22Rv1 (cell line): ENCODE measurements around the gene ATP2C1.
"Not testable (repeated sequence)": the region's sequence is repeated elsewhere in the genome, so short reads cannot be mapped to it uniquely, and the experiment has no call there.

ENCODE experiments used
- H3K27ac ChIP-seq: fragments of 450-650 bp; 2 replicates; pipeline ENCODE4 v1.5.1; 2017
- ZFX ChIP-seq: fragments of 450-650 bp; IDR thresholded peaks from 2 replicates; pipeline ENCODE4 v1.6.1; 2017; ENCODE audit warnings: antibody characterized with exemption, borderline replicate concordance
- TF ChIP-seq, protein P1 (sequence below): fragments of 450-650 bp; IDR thresholded peaks from 2 replicates; pipeline ENCODE4 v1.5.1; 2017; ENCODE audit warnings: mild to moderate bottlenecking

Gene ATP2C1

GRCh38 chr3:130851277-130851676 is 42.6 kb upstream of the ATP2C1 start:
- H3K27ac ChIP-seq = peak overlapping the region; percentile 61
- TF ChIP-seq, protein P1, sequence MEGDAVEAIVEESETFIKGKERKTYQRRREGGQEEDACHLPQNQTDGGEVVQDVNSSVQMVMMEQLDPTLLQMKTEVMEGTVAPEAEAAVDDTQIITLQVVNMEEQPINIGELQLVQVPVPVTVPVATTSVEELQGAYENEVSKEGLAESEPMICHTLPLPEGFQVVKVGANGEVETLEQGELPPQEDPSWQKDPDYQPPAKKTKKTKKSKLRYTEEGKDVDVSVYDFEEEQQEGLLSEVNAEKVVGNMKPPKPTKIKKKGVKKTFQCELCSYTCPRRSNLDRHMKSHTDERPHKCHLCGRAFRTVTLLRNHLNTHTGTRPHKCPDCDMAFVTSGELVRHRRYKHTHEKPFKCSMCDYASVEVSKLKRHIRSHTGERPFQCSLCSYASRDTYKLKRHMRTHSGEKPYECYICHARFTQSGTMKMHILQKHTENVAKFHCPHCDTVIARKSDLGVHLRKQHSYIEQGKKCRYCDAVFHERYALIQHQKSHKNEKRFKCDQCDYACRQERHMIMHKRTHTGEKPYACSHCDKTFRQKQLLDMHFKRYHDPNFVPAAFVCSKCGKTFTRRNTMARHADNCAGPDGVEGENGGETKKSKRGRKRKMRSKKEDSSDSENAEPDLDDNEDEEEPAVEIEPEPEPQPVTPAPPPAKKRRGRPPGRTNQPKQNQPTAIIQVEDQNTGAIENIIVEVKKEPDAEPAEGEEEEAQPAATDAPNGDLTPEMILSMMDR = no peak
- TF ChIP-seq ZFX = no peak

- TF ChIP-seq, protein P1 = no peak
- no peak for TF ChIP-seq ZFX
Measured at GRCh38 chr3:130853581-130853980, 40.3 kb upstream of the ATP2C1 start.

GRCh38 chr3:130854208-130854864 is 39.5 kb upstream of the ATP2C1 start:
- H3K27ac ChIP-seq = no peak overlapping the region
- TF ChIP-seq, protein P1 = no peak
- TF ChIP-seq ZFX = no peak

More at GRCh38 chr3:130853581-130853980, 40.3 kb upstream of the ATP2C1 start:
- no peak overlapping the region for H3K27ac ChIP-seq

DNA sequence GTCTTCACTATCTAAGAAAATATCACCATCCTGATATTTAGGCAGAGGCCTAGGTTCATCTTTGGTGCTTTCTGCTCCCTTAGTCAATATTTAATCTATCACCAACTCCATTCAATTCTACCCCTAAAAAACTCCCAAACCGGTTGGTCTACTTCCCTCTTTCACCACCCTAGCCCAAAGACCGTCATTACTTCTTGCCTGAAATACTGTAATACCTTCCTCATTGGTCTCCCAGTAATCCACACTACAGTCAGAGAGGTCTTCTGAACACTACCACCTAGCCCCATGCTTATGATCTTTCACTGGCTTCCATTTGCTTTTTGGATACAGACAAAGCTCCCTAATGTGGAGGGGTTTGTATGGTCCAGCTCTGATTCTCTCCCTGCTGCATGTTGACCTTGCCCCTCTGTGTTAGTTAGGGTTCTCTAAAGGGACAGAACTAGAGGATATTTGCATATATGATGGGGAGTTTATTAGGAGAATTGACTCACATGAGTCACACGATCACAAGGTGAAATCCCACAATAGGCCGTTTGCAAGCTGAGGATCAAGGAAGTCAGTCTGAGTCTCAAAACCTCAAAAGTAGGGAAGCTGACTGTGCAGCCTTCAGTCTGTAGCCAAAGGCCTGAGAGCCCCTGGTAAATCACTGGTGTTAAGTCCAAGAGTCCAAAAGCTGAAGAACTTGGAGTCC is 36.4 kb upstream of the ATP2C1 start:
- no peak for TF ChIP-seq ZFX
- TF ChIP-seq, protein P1 = no peak
- no peak overlapping the region for H3K27ac ChIP-seq

DNA sequence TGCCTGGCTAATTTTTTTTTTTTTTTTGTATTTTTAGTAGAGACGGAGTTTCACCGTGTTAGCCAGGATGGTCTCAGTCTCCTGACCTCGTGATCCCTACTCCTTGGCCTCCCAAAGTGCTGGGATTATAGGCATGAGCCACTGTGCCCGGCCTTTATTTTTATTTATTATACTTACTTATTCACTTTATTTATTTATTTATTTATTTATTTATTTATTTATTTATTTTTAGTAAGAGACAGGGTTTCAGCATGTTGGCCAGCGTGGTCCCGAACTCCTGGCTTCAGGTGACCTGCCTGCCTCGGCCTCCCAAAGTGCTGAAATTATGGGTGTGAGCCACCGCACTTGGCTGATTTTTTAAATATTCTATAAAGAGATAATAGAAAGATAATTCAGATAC is 31.8 kb upstream of the ATP2C1 start:
- H3K27ac ChIP-seq = not testable (repeated sequence)

GRCh38 chr3:130865489-130865888 is 28.4 kb upstream of the ATP2C1 start:
- no peak overlapping the region for H3K27ac ChIP-seq
- no peak for TF ChIP-seq ZFX
- TF ChIP-seq, protein P1 = no peak

DNA sequence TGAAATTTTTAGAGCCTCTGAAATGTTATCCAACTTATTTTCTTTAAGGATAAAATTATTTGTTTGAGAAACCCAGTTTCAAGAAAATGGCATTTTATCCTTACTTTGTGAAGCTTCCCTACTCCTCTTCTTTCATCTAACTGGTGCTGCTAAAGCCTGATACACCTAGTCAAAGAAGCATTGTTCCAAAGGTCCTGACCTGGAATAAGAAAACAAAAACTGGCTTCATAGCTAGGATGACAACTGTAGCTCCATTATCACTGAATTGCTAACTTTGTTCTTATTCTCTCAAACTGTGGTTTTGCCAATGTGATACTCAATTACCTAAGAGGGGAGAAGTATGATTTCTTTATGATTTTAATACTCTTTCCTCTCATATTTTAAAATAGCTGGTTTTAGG is 27.6 kb upstream of the ATP2C1 start:
- no peak overlapping the region for H3K27ac ChIP-seq
- TF ChIP-seq ZFX = no peak
- TF ChIP-seq, protein P1 = no peak
